ENCODE measurements around the gene ATRNL1.

ATRNL1 gene

GRCh38 chr10:115909037-115909436, 815.9 kb downstream of the ATRNL1 start:
- no peak for TF ChIP-seq CTCF (IDR thresholded peaks at IDR 0.05)

- no peak for TF ChIP-seq CTCF (IDR thresholded peaks at IDR 0.05)
These were observed 817.0 kb downstream of the ATRNL1 start for GRCh38 chr10:115909962-115910731.

GRCh38 chr10:115914475-115914874, 821.3 kb downstream of the ATRNL1 start:
- no peak for TF ChIP-seq CTCF (IDR thresholded peaks at IDR 0.05)

DNA sequence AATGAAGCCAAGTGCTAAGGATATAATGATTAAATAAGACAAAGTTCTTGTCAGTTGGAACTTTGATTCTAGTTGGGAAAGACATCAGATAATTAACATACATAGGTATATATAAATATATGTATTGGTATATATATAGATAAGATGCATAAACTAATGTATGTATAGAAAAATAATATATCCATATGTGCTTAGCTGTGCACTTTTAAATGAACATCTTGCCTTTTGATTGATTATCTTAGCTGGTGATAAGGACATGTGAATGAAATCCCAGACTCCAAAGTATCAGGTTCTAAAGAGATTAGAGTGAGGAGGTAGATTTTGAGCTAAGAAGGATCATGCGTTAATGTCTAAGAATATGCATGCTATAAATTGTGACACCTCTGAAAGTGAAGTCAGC, 822.3 kb downstream of the ATRNL1 start:
- TF ChIP-seq CTCF (IDR thresholded peaks at IDR 0.05): no peak

- TF ChIP-seq CTCF (IDR thresholded peaks at IDR 0.05): no peak
These were observed 825.6 kb downstream of the ATRNL1 start for GRCh38 chr10:115918812-115919211.

GRCh38 chr10:115921795-115922194, 828.6 kb downstream of the ATRNL1 start:
- no peak for TF ChIP-seq CTCF (IDR thresholded peaks at IDR 0.05)

- TF ChIP-seq CTCF (IDR thresholded peaks at IDR 0.05): no peak
These were observed 838.1 kb downstream of the ATRNL1 start for GRCh38 chr10:115931309-115931708.

DNA sequence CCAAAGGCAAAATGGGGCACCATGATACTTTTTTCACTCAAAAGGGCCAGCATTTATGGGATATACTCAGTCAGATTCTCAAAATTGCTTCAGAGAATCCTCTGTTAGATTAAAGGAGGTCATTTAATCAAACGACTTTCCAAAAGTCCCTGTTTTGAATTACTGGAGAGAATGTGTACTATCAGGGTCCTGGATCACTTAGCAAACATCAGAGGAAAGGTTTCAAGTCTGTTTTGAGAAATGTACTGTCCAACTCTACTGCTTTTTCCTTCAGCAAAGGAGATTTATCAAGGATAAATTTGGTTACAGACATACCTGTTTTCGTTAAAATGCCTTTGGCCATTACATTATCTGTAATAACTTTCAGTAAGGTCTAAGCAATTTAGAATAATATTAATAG, 838.9 kb downstream of the ATRNL1 start:
- no peak for TF ChIP-seq CTCF (IDR thresholded peaks at IDR 0.05)

Measured in LNCAP (cell line).